NCI-H446 (cell line): ENCODE measurements around the gene ERCC5.

Experiments
- DNase-seq, 2 experiments: peaks; one replicate each; lab custom pipeline; 2025; lab: John Stamatoyannopoulos, UW

ERCC5 gene

DNA sequence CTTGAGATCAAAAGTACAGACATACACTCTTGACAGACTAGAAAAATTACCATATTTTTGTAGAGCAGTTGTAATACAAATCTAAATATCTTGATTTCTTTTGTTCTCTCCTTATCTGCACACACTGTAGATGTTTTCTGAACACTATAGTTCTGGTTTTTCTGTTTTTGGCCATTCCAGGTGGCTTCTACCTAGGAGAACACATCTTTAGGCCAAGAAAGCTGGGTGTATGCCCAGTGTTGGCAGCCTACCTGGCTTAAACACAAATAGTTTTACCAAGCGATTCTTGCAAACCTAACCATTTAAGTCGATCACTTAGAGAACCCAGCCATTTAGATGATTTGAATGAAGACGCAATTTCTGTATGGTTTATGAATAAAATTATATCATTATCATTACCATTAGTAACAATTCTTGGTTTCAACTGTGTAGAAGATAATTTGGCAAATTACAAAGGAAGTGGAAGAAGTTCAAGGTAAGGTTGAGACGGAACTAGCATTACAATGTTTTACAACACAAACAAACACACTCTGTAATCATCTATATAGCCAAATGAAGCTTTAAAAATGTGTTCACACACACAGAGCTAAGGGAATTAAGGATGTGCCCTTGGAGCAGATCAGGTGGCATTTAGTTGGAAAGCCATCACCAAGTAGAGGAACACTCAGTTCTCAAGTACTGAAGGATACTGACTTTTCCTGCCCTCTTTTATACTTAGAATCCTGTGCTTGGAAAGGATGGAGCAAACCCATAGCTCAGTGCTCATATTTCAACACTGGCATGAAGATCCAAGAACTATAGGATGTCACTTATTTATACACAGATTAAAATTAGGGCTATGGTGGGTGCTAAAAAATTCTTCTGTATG lies 36.2 kb downstream of the ERCC5 start:
- no peak for DNase-seq

DNA sequence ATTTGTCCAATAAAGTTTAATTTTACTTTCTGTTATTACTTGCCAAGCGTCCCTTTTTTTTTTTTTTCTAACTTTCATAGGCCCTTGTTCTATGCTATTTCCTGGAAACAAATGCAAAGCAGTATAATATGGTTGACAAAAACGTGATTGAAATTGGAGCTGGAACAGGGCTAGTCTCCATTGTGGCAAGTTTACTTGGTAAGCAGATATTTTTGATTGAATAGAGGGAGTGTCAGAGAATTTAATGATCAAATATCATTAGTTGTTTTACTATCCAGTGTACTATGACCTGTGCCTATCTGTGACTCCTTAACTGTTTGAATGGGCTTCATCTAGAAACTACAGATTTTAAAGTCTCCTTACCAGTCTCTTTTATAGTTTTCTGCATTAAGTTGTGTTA lies 46.7 kb downstream of the ERCC5 start:
- DNase-seq, result no peak

DNA sequence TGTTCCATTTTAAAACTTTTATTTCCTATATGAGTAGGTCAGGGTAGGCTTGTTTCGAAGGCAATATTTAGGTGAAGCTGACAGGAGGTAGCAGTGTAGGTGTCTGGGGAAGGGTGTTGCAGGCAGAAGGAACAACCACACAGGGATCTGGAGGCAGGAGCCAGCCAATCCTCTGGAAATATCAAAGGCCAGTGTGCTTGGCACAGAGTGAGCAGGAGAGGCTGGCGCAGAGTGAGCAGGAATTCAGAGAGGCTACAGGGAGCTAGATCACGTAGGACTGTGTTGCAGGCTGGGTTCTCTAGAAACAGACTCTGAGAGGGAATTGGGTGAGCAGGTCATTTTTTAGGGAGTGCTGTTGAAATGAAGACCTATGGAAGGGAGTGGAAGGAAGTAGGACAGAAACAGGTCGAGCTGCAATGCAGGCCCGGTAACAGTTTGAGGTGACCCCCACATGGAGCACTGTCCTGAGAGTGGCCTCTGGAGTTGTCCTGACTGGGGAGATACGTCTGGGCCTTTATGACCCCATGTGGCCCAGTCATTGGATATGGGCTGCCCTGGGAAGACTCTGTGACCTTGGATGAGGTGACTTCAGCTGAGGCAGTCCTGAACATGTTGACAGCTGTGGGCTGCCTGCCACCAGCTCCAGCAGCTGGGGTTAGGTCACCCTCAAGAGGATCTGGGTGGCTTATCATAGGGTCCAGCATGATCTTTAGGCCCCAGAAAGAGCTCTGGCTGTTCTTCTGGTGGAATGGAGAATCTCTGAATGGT lies 51.7 kb downstream of the ERCC5 start:
- DNase-seq, result no peak

DNA sequence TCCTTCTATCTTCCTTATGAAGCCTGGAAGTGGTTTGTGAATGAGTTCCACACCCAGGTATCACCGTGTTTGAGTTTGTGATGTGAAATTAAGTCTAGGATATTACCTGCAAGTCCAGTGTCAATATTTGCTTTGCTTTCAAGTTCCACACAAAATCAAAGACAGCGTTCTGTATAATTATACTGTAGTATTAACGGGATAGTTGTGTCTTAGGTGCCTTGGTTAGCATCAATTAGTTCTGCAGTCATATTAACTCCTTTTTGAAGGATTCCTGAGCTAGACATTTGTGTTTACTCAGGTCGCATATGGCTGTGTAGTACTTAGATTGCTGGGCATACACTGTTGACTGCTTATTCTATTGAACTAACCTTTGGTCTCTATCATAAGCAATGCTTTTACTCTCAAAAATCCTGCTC lies 54.4 kb downstream of the ERCC5 start:
- no peak for DNase-seq

DNA sequence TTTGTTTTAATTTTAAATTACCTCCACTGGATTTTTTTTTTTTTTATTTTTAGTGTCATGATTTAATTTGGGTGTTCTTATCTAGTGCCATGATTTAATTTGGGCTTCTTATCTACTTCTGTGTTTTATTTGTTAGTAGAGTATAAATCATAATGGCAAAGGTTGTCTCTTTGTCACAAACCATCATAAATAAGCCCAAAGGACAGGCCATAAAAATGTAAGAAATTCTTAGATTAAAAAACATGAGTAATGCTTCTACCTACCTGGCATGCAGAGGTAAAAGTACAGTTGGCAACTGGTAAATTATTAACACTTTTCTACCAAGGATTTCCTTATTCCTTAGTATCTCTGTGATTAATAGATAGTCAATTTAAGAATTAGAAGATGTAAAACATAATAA lies 55.2 kb downstream of the ERCC5 start:
- DNase-seq, result no peak

DNA sequence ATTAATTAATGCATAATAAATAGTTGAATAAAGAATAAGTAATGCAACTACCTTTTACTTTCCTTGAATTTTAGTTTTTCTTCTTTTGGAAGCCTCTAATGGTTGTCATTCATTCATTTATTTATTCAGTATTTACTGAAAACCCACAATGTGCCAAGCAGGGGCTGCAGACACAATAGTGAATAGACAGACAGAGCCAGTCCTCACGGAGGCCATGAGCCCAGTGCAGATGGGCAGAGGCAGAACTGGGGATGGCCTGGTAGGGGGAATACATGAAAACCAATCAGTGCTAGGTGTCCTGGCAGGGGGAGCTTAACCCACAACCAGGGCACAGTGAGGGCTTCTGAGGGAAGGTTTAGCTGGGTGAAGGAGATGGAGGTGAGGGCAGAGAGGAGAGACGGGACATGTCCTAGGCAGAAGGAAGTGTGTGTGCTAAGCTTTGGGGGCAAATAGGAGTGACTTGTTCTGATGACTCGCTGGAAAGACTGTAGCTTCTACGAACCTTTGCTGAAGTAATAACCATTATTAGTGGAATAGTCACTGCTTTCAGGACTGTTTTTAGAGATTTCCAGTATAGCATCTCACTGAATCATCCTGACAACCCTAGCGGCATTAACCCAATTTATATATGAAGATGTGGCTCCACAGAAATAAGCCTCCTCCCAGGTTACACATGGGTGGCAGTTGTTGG lies 55.9 kb downstream of the ERCC5 start:
- DNase-seq, result no peak

DNA sequence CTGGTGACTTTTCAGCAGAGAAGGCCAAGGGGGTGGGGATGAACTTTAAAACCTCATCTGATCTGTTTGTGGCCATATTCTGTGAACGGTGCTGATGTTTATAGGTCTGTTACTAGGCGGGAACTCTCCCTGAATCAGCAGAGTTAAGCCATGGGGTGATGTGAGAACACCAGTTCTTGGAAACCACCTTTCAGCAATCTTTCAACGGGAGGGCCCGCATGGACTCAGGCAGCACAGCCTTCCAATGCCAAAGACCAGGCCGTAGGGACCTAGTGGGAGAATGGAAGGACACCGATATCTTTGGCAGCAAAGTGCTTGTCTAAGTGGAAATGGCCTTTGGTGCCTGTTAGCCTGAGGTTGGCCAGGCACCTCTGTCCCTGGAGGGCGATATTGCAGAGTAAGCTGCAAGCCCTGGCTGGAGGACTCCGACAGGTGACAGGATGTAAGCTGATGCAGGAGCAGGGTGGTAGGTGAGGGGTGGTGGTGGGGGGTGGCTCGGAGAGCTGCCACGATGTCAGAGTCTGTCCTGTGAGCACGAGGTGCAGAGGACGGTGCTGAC lies 57.0 kb downstream of the ERCC5 start:
- no peak for DNase-seq

DNA sequence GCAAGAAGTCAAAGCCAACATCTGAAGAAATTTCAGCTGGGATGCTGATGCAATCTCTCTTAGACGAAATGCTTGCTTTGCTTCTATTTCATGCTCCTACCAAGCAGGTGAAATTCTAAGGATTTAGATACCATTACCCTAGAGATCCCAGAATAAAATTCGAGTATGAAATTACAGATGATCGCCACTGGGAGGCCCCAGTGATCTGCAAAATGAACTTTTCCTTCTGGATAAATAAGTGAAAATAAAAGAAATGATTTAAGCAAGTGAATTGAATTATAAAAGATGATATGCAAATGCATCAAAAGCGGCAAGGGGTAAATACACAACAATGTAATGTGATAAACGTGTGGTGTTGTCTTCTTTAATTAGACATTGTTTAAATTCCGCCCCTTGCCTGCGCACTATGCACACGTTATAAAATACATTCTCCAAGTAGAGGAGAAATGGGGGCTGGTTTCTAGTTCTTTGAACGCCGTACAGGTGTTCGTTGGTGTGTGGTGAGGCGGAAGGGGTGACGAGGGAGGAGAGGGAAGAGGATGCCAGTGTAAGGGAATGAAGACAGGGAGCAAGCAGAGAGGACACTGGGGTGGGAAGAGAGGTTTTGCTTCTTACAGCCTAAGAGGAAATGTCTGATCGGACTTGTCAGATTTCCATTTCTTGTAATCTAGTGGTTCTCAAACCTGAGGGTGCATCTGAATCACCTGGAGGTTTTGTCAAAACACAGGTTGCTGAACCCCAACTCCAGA lies 58.0 kb downstream of the ERCC5 start:
- DNase-seq, result peak in 1 of 2 experiments; percentile 17

DNA sequence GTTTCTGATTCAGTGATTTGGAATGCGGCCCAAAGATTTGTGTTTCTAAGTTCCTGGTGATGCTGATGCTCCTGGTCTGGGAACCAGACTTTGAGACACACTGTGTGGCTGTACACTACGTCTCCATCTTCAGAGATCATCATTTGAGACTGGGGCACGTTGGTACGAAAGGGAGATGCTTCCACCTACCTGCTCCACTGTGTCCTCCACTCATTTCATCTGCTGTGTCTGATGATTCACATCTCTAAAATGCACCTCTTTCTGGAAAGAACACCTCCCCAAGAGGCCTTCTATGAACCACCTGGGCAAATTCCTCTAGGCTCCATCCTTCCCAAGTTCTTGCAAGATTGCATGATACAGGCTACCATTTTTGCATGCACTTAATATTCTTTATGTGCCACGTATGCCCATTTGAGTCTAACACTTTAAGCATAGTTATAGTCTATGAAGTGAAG lies 58.6 kb downstream of the ERCC5 start:
- DNase-seq, result no peak

DNA sequence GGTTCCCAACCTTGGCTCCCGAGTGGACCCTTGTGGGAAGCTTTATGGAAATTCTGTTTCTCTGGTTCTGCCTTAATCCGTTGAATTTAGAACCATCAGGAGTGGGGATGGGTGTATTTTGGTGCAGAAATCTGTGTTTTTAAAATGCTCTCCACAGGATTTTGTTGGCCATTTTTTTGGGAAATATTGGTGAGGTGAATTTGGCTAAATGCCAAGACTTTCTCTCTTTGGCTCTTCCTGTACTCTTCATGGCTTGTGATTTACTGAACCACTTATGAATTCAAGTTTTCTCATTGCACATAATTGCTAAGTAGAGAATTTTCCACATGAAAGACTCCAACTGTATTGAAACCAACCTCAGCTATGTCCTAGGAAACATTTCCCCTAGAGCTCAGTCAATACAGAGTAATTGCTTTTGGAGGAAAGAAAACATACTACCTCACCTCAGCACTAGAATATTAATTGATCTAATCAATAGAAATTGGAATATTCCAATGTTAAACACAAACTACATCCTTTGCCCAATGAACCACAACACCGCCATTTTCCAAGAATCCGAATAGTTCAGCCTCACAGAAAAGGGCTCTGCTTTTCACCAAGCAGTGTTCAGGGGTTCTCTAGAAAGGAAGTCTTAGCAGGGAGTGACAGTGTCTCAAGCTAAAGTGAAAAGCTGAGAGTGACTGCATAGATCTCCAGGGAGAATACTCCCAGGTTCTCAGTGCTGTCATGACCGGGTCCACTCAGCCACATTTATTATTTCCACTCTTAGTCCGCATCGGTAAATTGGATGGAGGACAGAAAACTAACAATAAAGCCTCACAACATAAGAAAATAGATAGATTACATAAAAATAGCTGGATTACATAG lies 60.3 kb downstream of the ERCC5 start:
- DNase-seq, result no peak

DNA sequence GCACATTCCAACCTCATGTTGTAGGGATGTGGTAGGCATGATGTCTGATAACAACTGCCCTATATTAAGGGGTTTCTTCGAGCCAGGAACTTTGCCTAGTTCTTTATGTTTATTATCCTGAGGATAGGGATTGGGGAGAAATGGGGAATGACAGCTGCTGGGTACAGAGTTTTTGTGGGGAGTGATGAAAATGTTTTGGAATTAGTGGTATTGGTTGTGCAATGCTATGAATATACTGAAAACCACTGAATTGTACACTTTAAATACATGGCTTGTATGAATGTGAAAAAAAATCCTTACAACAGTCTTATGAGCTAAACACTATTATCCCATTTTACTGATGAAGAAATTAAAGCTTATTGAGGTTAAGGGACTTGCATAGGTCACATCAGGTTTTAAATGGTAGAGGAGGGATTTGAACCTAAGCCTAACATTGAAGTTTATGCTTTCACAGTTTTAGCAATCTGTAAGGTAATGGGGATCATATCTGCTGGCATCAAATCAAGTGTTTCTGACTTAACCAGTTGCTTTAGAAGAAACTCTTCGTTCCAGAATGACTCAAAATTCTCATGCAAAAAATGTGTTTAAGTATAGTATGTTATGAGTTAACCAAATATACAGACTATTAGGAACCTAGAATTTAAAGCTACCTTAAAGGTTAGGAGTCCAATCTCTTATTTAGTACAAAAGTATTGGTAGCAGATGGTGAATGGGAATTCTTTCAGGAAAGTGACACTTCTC lies 61.4 kb downstream of the ERCC5 start:
- no peak for DNase-seq

DNA sequence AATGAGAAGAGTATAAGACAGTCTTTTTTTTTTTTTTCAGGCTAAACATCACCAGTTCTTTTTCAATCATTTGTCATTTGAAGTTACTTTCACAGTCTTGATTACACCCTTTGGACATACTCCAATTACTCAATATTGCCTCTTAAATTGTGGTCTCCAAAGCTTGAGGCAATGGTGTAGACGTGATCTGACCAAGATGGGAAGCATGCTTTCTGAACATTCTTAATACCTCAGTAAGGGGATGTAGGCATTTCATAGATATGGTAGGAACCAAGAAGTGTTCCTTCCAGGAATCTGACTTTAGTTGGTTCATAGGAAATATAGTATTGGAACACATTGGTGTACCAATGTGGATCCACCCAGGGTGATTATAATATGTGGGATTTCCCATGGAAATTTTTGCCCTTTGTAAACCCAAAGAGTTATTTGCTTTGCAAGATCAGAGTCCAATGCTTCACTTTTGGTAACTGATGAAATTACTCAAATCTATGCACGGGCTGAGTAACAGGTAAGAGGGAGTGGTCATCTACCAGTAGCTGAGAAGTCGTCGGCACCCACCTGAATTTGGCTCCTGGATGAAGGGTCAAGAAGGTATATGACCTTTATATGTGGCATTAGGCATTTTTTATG lies 62.2 kb downstream of the ERCC5 start:
- no peak for DNase-seq

DNA sequence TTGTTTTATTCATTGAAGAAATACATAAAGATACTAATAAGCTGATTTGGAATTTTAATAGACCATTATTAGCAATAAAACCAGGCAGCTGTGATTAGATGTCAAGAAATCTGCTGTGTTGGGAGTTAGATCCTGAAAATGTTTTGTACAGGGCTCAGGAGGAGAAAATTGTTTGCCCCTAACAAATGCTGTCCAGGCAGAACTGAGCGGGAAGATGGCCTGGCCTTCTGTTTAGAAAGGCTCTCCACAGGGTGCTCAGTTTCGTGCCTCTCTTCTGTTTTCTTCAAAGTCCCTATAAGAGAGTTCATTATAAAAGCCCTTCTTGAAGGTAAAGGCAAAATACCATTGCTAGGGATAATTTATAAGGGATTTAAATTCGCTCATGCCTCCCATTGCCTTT lies 64.1 kb downstream of the ERCC5 start:
- DNase-seq, result no peak

DNA sequence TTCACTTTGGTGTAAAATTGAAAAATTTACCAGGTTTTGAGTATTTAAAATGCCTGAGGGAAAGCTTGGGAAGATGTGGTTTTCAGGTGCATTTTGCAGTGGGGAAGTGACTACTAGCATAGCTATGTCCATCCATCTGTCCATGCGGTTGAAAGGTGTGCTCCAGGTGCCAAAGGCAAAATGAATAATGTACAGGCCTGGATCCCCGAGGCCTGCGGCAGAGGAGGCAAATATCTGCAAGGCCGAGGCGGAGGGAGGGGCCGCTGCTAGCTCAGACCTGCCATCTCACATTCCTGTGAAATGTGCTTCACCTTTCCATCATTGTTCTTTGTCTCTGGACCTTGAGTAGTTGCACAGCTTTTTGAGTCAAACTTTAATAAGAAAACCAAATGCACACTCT lies 65.5 kb downstream of the ERCC5 start:
- no peak for DNase-seq

DNA sequence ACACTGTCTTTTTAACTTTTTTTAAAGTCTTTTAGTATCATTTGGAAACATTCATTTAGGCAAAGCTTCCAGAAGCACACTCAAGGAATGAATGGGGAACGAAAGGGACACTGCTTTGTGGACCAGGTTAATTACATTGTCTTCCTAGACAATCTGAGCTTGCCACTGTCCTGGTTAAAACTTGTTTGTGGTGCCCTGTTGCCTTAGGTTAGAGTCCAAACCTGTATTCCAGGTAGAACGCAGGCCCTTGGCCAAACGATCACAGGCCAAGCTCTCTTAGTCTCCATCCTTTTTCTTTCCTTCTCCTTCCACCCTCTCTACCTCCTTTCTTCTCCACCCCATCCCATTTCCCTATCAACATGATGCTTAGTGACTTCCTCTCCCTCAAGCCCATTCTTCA lies 66.8 kb downstream of the ERCC5 start:
- no peak for DNase-seq

DNA sequence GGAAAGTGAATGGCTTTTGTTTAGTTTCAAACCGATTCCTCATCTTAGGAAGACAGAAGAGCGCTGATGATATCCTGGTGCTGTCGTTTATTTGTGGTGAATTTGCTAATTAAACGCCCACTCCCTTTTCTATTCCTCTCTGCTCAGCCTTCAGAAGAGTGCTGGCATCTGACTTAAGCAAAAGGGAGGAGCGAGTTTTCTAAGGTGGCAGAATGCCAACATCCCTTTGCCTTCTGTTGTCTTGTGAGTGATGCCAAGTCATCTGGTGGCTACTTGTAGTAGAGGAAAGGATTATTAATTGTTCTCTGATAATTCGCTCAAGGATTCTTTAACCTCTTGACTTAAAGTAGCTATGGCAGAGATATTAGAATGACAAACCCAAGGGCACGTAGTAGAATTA lies 68.1 kb downstream of the ERCC5 start:
- DNase-seq, result peak; percentile 10 to 63

DNA sequence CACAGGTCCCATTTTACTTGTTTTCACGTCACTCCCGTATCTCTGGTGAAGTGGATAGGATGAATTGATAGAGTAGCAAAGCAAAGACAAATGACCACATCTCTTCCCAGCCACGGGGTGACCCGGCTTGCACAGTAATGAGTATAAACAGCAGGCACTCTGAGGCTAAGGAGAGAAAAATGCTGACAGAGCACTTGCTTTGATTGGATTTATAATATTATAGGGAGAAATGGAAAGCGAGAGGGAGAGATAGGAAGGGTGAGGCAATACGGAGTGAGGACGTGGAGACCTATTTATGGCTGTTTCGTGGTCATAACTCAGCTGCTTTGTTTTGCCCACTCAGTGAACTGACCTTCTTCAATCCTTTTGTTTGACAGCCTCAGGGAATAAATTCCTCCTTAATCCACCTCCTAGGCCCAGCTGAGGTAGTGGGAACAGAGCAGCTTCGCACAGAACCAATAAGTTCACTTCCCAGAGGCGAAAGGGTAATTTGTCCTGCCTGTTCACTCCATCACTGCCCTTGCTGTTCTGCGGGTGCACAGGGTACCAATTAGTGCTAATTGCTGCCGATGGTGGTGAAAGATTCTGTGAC lies 68.6 kb downstream of the ERCC5 start:
- no peak for DNase-seq

DNA sequence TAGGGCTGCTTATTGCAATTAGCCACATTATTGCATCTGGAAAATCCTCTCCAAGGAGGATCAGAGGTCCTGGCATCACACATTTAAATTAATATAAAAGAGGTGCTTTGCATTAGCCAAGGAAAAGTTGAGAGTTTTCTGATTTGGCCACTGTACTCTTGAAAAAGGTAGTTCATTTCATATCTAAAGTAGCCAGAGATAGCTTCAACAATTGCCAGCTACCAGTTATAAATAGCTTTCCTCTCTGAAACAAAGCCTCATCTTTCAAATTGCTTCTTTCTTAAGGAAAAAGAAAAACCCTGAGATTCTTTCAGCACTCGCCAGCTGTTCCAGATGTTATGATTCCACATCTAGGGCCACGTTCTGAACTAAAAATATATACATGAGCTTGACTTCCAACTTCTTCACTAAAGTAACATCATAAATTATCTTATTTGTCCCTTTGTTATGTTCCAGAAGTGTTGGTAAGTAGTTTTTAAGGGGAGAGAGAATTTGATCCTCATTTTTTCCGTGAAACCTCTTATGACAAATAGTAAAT lies 69.6 kb downstream of the ERCC5 start:
- DNase-seq, result no peak

DNA sequence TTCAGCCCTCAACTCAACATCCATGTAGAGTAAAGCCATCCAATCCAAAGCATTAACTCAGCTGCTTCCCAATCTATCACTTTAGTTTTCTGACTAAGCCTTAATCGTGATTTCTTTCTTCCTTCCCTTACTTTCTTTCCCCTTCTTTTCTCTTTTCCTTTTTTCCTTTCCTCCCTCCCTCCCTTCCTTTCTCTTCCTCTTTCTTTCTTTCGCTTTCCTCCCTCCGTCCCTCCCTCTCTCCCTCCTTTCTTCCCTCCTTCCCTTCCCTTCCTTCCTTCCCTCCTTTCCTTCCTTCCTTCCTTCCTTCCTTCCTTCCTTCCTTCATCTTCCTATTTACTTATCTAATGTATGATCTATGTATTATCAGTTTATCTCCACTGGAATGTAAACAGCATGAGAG lies 71.2 kb downstream of the ERCC5 start:
- DNase-seq, result no peak
